Measurements from ENCODE around the gene RUSF1.

DNA sequence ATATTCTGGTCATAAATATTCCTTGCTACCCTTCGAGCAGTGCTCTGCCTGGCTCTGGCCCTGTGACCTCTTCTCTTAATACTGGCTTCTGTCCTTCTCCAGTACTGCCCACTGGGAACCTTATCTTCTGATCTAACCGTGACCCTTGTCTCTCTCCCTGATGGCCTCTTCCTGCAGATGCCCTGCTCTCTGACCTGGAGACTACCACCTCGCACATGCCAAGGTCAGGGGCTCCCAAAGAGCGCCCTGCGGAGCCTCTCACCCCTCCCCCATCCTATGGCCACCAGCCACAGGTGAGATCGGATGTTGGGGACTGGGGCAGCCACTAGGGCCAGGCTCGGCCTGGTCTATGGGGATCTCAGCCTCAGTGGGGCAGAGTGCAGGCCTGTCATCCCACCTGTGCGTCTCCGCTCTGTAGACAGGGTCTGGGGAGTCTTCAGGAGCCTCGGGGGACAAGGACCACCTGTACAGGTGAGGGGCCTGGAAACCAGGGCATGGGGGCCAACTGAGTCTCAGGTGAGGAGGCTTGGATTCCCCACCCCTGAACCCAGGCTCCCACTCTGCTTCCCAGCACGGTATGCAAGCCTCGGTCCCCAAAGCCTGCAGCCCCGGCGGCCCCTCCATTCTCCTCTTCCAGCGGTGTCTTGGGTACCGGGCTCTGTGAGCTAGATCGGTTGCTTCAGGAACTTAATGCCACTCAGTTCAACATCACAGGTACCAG lies 34.8 kb downstream of the RUSF1 start:
- TF ChIP-seq POLR2A (IDR thresholded peaks at IDR 0.05; ENCODE audit: low read length) (no peak), GATA1 (IDR thresholded peaks at IDR 0.05; ENCODE audit: low read depth, low read length) (no peak)

All from erythroblast (primary cell).